ENCODE measurements around the gene LDLRAD1.
A peak's percentile ranks its signal among the peaks of the same experiment; 100 is the strongest.
"Not testable (repeated sequence)": the region's sequence is repeated elsewhere in the genome, so short reads cannot be mapped to it uniquely, and the experiment has no call there.

Gene LDLRAD1

GRCh38 chr1:54016343-54017282 is 1.4 kb downstream of the LDLRAD1 start:
- peak; percentile 30 for DNase-seq

GRCh38 chr1:54014009-54014629 is 3.9 kb downstream of the LDLRAD1 start:
- peak; percentile 26 for DNase-seq

GRCh38 chr1:54013393-54014008 is 4.5 kb downstream of the LDLRAD1 start:
- peak; percentile 28 for DNase-seq

- peak; percentile 15 for DNase-seq
Measured at GRCh38 chr1:54012863-54013262, 5.1 kb downstream of the LDLRAD1 start.

GRCh38 chr1:54012008-54012325 is 6.0 kb downstream of the LDLRAD1 start:
- no peak for DNase-seq

- peak; percentile 47 for DNase-seq
Measured at GRCh38 chr1:54011316-54012007, 6.5 kb downstream of the LDLRAD1 start.

GRCh38 chr1:54010415-54011117 is 7.4 kb downstream of the LDLRAD1 start:
- DNase-seq = peak; percentile 37

- DNase-seq = peak; percentile 21
Measured at GRCh38 chr1:54009406-54009805, 8.6 kb downstream of the LDLRAD1 start.

- DNase-seq = peak; percentile 32
Measured at GRCh38 chr1:54008876-54009275, 9.1 kb downstream of the LDLRAD1 start.

GRCh38 chr1:54007613-54008012 is 10.4 kb downstream of the LDLRAD1 start:
- DNase-seq = peak; percentile 33

- peak; percentile 28 for DNase-seq
Measured at GRCh38 chr1:54006508-54006907, 11.5 kb downstream of the LDLRAD1 start.

- DNase-seq = peak; percentile 4
Measured at GRCh38 chr1:54004481-54005049, 13.4 kb downstream of the LDLRAD1 start.

- peak; percentile 28 for DNase-seq
Measured at GRCh38 chr1:54003750-54004480, 14.1 kb downstream of the LDLRAD1 start.

- DNase-seq = no peak
Measured at GRCh38 chr1:54003249-54003646, 14.7 kb downstream of the LDLRAD1 start.

GRCh38 chr1:54002544-54003248 is 15.3 kb downstream of the LDLRAD1 start:
- peak; percentile 37 for DNase-seq

GRCh38 chr1:54001591-54001990 is 16.4 kb downstream of the LDLRAD1 start:
- DNase-seq = peak; percentile 47

- no peak for DNase-seq
Measured at GRCh38 chr1:53999920-54000319, 18.1 kb downstream of the LDLRAD1 start.

- DNase-seq = no peak
Measured at GRCh38 chr1:53998223-53998622, 19.8 kb downstream of the LDLRAD1 start.

GRCh38 chr1:53995683-53996082 is 22.3 kb downstream of the LDLRAD1 start:
- no peak for DNase-seq

GRCh38 chr1:53994516-53994915 is 23.5 kb downstream of the LDLRAD1 start:
- not testable (repeated sequence) for DNase-seq
